ENCODE data around the gene CCDC192. TPM values are rescaled to one million over a fixed set of nuclear protein-coding genes. Genes with fewer than 3 reads are reported as not detected.

Gene CCDC192
- total and polyA plus RNA-seq, 2 experiments from 2014 or later, result 0.40 TPM; not detected in 1

GRCh38 chr5:127801751-127802476, 98.7 kb downstream of the CCDC192 start:
- no peak for TF ChIP-seq ZNF114 (CRISPR knock-in tag; IDR thresholded peaks at IDR 0.05)
- TF ChIP-seq POLR2AphosphoS5 (IDR thresholded peaks at IDR 0.05; ENCODE audit: low read depth), result no peak
- no peak for TF ChIP-seq CREB1 (CRISPR knock-in tag; IDR thresholded peaks at IDR 0.05; ENCODE audit: low read depth)
- TF ChIP-seq JUNB (IDR thresholded peaks at IDR 0.05; ENCODE audit: unreplicated experiment), result no peak
- no peak for TF ChIP-seq NANOG (IDR thresholded peaks at IDR 0.05; ENCODE audit: borderline replicate concordance)
- no peak for TF ChIP-seq ZNF331 (CRISPR knock-in tag; IDR thresholded peaks at IDR 0.05; ENCODE audit: low read depth)
- no peak for TF ChIP-seq EZH2phosphoT487 (IDR thresholded peaks at IDR 0.05; ENCODE audit: unreplicated experiment)
- no peak for TF ChIP-seq CTCF (conservative IDR thresholded peaks at IDR 0.05; ENCODE audit: low read depth in 2 of 2)
- TF ChIP-seq EZH2 (IDR thresholded peaks at IDR 0.05; ENCODE audit: low read depth, unreplicated experiment), result no peak
- TF ChIP-seq ETS1 (IDR thresholded peaks at IDR 0.05), result no peak
- TF ChIP-seq REST (IDR thresholded peaks at IDR 0.05; ENCODE audit: unreplicated experiment), result no peak
- no peak for TF ChIP-seq STAT1 (IDR thresholded peaks at IDR 0.05; ENCODE audit: unreplicated experiment)
- no peak for TF ChIP-seq ZNF462 (CRISPR knock-in tag; IDR thresholded peaks at IDR 0.05)
- DNase-seq (ENCODE audit: low spot score), result no peak
- Histone ChIP-seq H3K4me3 (no peak overlapping the region), H3K4me2 (no peak overlapping the region), H2AFZ (0 out of 2 replicates have a peak overlapping the region, but pooled peaks have one; percentile 23), H3F3A (replicated peaks; ENCODE audit: low read depth) (no peaks in the 10 kb centered on the region), H4K20me1 (replicated peaks; ENCODE audit: insufficient read depth) (no peaks in the 10 kb centered on the region), H3K79me2 (replicated peaks; ENCODE audit: insufficient read depth) (no peaks in the 10 kb centered on the region), H3K27me3 (ENCODE audit: insufficient read depth) (no peaks in the 10 kb centered on the region), H3K4me1 (ENCODE audit: insufficient read depth) (no peaks in the 10 kb centered on the region), H3K27ac (ENCODE audit: low read depth) (no peak overlapping the region), H3K36me3 (ENCODE audit: insufficient read depth) (no peaks in the 10 kb centered on the region), H3K9me2 (ENCODE audit: insufficient read depth) (no peaks in the 10 kb centered on the region; the same call in 1 of the 2 replicates)
- Mint-ChIP-seq H3K9me3 (no peaks in the 10 kb centered on the region), H3K36me3 (ENCODE audit: low read depth) (no peaks in the 10 kb centered on the region), H3K4me1 (no peaks in the 10 kb centered on the region), H3K27ac (no peak overlapping the region), H3K27me3 (ENCODE audit: insufficient read depth, low read depth, poor library complexity) (no peaks in the 10 kb centered on the region), H3K4me3 (no peak overlapping the region)
- ATAC-seq, result no peak
